HepG2 (cell line): ENCODE results near the gene HLF. TPM values are rescaled to one million over a fixed set of nuclear protein-coding genes. Genes with fewer than 3 reads are reported as not detected.

Source experiments
- E2F1 ChIP-seq: sonication (generic); formaldehyde crosslinking; IDR thresholded peaks from 2 replicates; pipeline ENCODE4 v1.5.0; 2020; ENCODE audit warnings: missing genetic modification reagents
- ETS1 ChIP-seq: sonication (generic); formaldehyde crosslinking; IDR thresholded peaks from 2 replicates; pipeline ENCODE4 v1.4.0; 2020; ENCODE audit warnings: missing genetic modification reagents
- FOSL2 ChIP-seq: sonication (generic); formaldehyde crosslinking; IDR thresholded peaks from 2 replicates; pipeline ENCODE4 v1.4.0; 2020; ENCODE audit warnings: missing genetic modification reagents
- HMG20B ChIP-seq: conservative IDR thresholded peaks from 2 replicates; pipeline ENCODE4 v1.6.1; 2016; ENCODE audit warnings: missing genetic modification reagents, missing compliant biosample characterization
- HOXA3 ChIP-seq: sonication (generic); formaldehyde crosslinking; IDR thresholded peaks from 2 replicates; pipeline ENCODE4 v1.5.0; 2020; ENCODE audit warnings: missing genetic modification reagents
- POLR2AphosphoS5 ChIP-seq: IDR thresholded peaks from 2 replicates; pipeline ENCODE4 v1.6.1; 2012; ENCODE audit warnings: low read depth, low read length
- SALL2 ChIP-seq: sonication (generic); formaldehyde crosslinking; IDR thresholded peaks from 2 replicates; pipeline ENCODE4 v1.8.1; 2023; ENCODE audit warnings: mild to moderate bottlenecking, missing genetic modification reagents, inconsistent platforms
- SP2 ChIP-seq: sonication (generic); formaldehyde crosslinking; IDR thresholded peaks from 2 replicates; pipeline ENCODE4 v1.5.1; 2020; ENCODE audit warnings: mild to moderate bottlenecking, missing genetic modification reagents
- STAT6 ChIP-seq: sonication (generic); formaldehyde crosslinking; IDR thresholded peaks from 2 replicates; pipeline ENCODE4 v1.4.0; 2020; ENCODE audit warnings: missing genetic modification reagents, mild to moderate bottlenecking, borderline replicate concordance
- TAF15 ChIP-seq: fragments of 200-400 bp; formaldehyde crosslinking; IDR thresholded peaks from one replicate; pipeline ENCODE4 v1.6.1; 2018; ENCODE audit warnings: mild to moderate bottlenecking, low read depth, low read length; ENCODE audit not compliant: poor library complexity, severe bottlenecking
- TBL1XR1 ChIP-seq: fragments of 150-350 bp; IDR thresholded peaks from 2 replicates; pipeline ENCODE4 v1.6.1; 2014; ENCODE audit warnings: borderline replicate concordance, low read length; ENCODE audit not compliant: partially characterized antibody
- ZBTB10 ChIP-seq: sonication (generic); formaldehyde crosslinking; IDR thresholded peaks from 2 replicates; pipeline ENCODE4 v1.4.0; 2020; ENCODE audit warnings: missing genetic modification reagents, borderline replicate concordance
- ZGPAT ChIP-seq: IDR thresholded peaks from 2 replicates; pipeline ENCODE4 v1.6.1; 2016; ENCODE audit warnings: mild to moderate bottlenecking
- ZMYM4 ChIP-seq: sonication (generic); formaldehyde crosslinking; IDR thresholded peaks from 2 replicates; pipeline ENCODE4 v1.8.1; 2023; ENCODE audit warnings: mild to moderate bottlenecking, missing genetic modification reagents
- ZNF235 ChIP-seq: sonication (generic); formaldehyde crosslinking; IDR thresholded peaks from 2 replicates; pipeline ENCODE4 v1.8.1; 2023; ENCODE audit warnings: mild to moderate bottlenecking, missing genetic modification reagents, borderline replicate concordance
- ZNF350 ChIP-seq: sonication (generic); formaldehyde crosslinking; IDR thresholded peaks from 2 replicates; pipeline ENCODE4 v1.4.0; 2020; ENCODE audit warnings: mild to moderate bottlenecking, low read depth, missing genetic modification reagents, borderline replicate concordance
- ZNF616 ChIP-seq: sonication (generic); formaldehyde crosslinking; IDR thresholded peaks from 2 replicates; pipeline ENCODE4 v1.5.0; 2020; ENCODE audit warnings: low read depth, mild to moderate bottlenecking, missing genetic modification reagents
- ZNF652 ChIP-seq: IDR thresholded peaks from 2 replicates; pipeline ENCODE4 v1.6.1; 2016; ENCODE audit warnings: low read depth, borderline replicate concordance
- polyA plus RNA-seq, 8 experiments: library from polyadenylated mRNA; depleted of rRNA in 3 of 8; stranded (reverse) in 7 of 8; unstranded in 1 of 8; fragments of >200 nt; fragmentation: Illumina TruSeq in 4 of 8; extraction: Trizol in 4 of 8; gene quantifications; 2 replicates each; pipeline versions ENCODE4 v1.2.1 to v1.2.3, GENCODE V29; 2011 to 2016; ENCODE audit warnings: low read depth in 4 of 8, missing spikeins in 1 of 8, mixed read lengths in 1 of 8; ENCODE audit not compliant: insufficient read depth in 1 of 8
- total RNA-seq, 5 experiments: library from RNA; depleted of rRNA; stranded (reverse); fragments of >200 nt; fragmentation: Illumina TruSeq; extraction: Trizol; gene quantifications; 2 replicates each; pipeline ENCODE4 v1.2.3, GENCODE V29; 2016; ENCODE audit warnings: low read depth in 1 of 5

HLF gene
- total and polyA plus RNA-seq, 2 of the 13 experiments (the other 11 are each of a cell fraction or from before 2014, with no cell fraction given), result 202 to 346 TPM

GRCh38 chr17:55295411-55296170 is 30.8 kb downstream of the HLF start (continued):
- TF ChIP-seq ZNF652 (CRISPR knock-in tag) (no peak; the same call in 1 of the 2 replicates), TBL1XR1 (peak; percentile 13), ETS1 (CRISPR knock-in tag) (no peak), SALL2 (CRISPR knock-in tag) (0 out of 2 replicates have a peak, but pooled peaks have one; percentile 22), ZBTB10 (CRISPR knock-in tag) (no peak), TAF15 (no peak), ZMYM4 (CRISPR knock-in tag) (peak; percentile 10; the same call in 1 of the 2 replicates), SP2 (peak; percentile 44; the same call in 1 of the 2 replicates), HMG20B (0 out of 2 replicates have a peak, but pooled peaks have one; percentile 30), ZNF350 (peak; percentile 58; the same call in 1 of the 2 replicates), POLR2AphosphoS5 (peak; percentile 51), ZGPAT (CRISPR knock-in tag) (0 out of 2 replicates have a peak, but pooled peaks have one; percentile 42), ZNF235 (no peak), STAT6 (peak; percentile 12; the same call in 1 of the 2 replicates), ZNF616 (CRISPR knock-in tag) (peak; percentile 61; the same call in 1 of the 2 replicates), E2F1 (CRISPR knock-in tag) (no peak), HOXA3 (peak; percentile 54; the same call in 1 of the 2 replicates), FOSL2 (CRISPR knock-in tag) (peak; percentile 27; the same call in 1 of the 2 replicates)
